Measurements from ENCODE around the gene ADGRL1.
"Not testable (repeated sequence)": the region's sequence is repeated elsewhere in the genome, so short reads cannot be mapped to it uniquely, and the experiment has no call there.

The ADGRL1 gene

GRCh38 chr19:14160017-14160703, 45.8 kb downstream of the ADGRL1 start:
- DNase-seq: no peak

GRCh38 chr19:14159059-14159458, 46.9 kb downstream of the ADGRL1 start:
- no peak for DNase-seq

GRCh38 chr19:14158276-14159023, 47.5 kb downstream of the ADGRL1 start:
- no peak for DNase-seq

- no peak for DNase-seq
These were observed 48.8 kb downstream of the ADGRL1 start for GRCh38 chr19:14156971-14157717.

- no peak for DNase-seq
These were observed 49.8 kb downstream of the ADGRL1 start for GRCh38 chr19:14156122-14156521.

- DNase-seq: no peak
These were observed 50.6 kb downstream of the ADGRL1 start for GRCh38 chr19:14155371-14155770.

- DNase-seq: no peak
These were observed 53.3 kb downstream of the ADGRL1 start for GRCh38 chr19:14152713-14153112.

- no peak for DNase-seq
These were observed 55.0 kb downstream of the ADGRL1 start for GRCh38 chr19:14150770-14151661.

- DNase-seq: peak; percentile 29
These were observed 55.8 kb downstream of the ADGRL1 start for GRCh38 chr19:14150041-14150769.

GRCh38 chr19:14149509-14149994, 56.4 kb downstream of the ADGRL1 start:
- peak; percentile 81 for DNase-seq

- DNase-seq: no peak
These were observed 57.1 kb downstream of the ADGRL1 start for GRCh38 chr19:14148751-14149410.

GRCh38 chr19:14147797-14148605, 58.0 kb downstream of the ADGRL1 start:
- DNase-seq: peak; percentile 69

- no peak for DNase-seq
These were observed 59.2 kb downstream of the ADGRL1 start for GRCh38 chr19:14146789-14147216.

- not testable (repeated sequence) for DNase-seq
These were observed 59.8 kb downstream of the ADGRL1 start for GRCh38 chr19:14146169-14146568.

GRCh38 chr19:14145381-14145780, 60.6 kb downstream of the ADGRL1 start:
- no peak for DNase-seq

- DNase-seq: no peak
These were observed 63.4 kb downstream of the ADGRL1 start for GRCh38 chr19:14142262-14143190.

- no peak for DNase-seq
These were observed 64.9 kb downstream of the ADGRL1 start for GRCh38 chr19:14141041-14141440.

- DNase-seq: no peak
These were observed 66.0 kb downstream of the ADGRL1 start for GRCh38 chr19:14139944-14140343.
